HCT116 (cell line): ENCODE data around the gene LRIG3.

ENCODE experiments used
- CEBPB ChIP-seq: IDR thresholded peaks from 2 replicates; pipeline ENCODE4 v1.6.1; 2012; ENCODE audit warnings: low read depth
- CTCF ChIP-seq, 3 experiments: fragments of 200-600 bp in 1 of 3; sonication (generic) in 1 of 3; IDR thresholded peaks in 2 of 3; conservative IDR thresholded peaks in 1 of 3; 2 replicates each; pipeline ENCODE4 v1.5.1; 2012 to 2017; ENCODE audit warnings: low read depth in 2 of 3, low read length in 2 of 3, antibody characterized with exemption in 1 of 3, borderline replicate concordance in 1 of 3, control low read depth in 1 of 3, mild to moderate bottlenecking in 1 of 3, mixed read lengths in 1 of 3, mixed run types in 1 of 3, moderate library complexity in 1 of 3; ENCODE audit not compliant: insufficient read depth in 1 of 3

GRCh38 chr12:58931518-58931917 lies 11.2 kb upstream of the LRIG3 start:
- peak in 1 of 3 experiments; percentile 37; a peak in 2 of 6 replicates for TF ChIP-seq CTCF (IDR thresholded peaks at IDR 0.05 in 2 of 3, conservative IDR thresholded peaks at IDR 0.05 in 1 of 3; ENCODE audit: borderline replicate concordance in 1 of 3, insufficient read depth in 1 of 3, low read depth in 2 of 3, low read length in 2 of 3)
- TF ChIP-seq CEBPB: no peak
